ENCODE results near the gene ZSWIM6. TPM values are rescaled to one million over a fixed set of nuclear protein-coding genes. Genes with fewer than 3 reads are reported as not detected.

The ZSWIM6 gene
- total and polyA plus RNA-seq, 2 experiments from 2014 or later: 3.9 to 6.0 TPM

DNA sequence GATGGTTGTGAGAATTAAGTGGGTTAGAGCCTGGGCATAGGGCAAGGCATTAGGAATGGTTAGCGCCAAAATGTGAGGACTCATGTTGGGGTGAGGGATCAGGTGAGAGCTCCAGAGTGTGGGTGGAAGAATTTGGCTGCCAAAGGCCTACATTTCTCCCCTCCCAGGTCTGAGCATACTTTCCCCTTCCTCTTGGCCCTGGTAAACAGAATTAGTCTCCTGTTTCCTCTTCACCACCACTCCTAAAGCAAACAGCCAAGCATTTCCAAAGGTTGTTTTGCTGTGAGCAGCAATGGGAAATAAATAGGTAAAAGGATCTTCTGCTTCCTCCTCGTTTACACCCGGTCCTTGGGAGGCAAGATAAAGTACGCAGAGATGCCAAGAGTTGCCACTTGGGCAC lies 132.5 kb downstream of the ZSWIM6 start:
- H3K27ac Mint-ChIP-seq: peak overlapping the region; percentile 39; the same call in 1 of the 2 replicates
- no peak overlapping the region for H2AFZ ChIP-seq
- no peaks in the 10 kb centered on the region for H3F3A ChIP-seq (replicated peaks; ENCODE audit: low read depth)
- H3K4me2 ChIP-seq: no peak overlapping the region
- H3K9me2 ChIP-seq (ENCODE audit: insufficient read depth): no peaks in the 10 kb centered on the region
- H3K27ac ChIP-seq (ENCODE audit: low read depth): peak overlapping the region; percentile 67
- H3K4me3 ChIP-seq: no peak overlapping the region
- H3K36me3 ChIP-seq (ENCODE audit: insufficient read depth): no peaks in the 10 kb centered on the region
- no peaks in the 10 kb centered on the region; the same call in 1 of the 2 replicates for H4K20me1 ChIP-seq (replicated peaks; ENCODE audit: insufficient read depth)
- no peaks in the 10 kb centered on the region for H3K36me3 Mint-ChIP-seq (ENCODE audit: low read depth)
- no peak for TF ChIP-seq POLR2AphosphoS5 (IDR thresholded peaks at IDR 0.05; ENCODE audit: low read depth)
- TF ChIP-seq EZH2phosphoT487 (IDR thresholded peaks at IDR 0.05; ENCODE audit: unreplicated experiment): no peak
- TF ChIP-seq, protein P1, sequence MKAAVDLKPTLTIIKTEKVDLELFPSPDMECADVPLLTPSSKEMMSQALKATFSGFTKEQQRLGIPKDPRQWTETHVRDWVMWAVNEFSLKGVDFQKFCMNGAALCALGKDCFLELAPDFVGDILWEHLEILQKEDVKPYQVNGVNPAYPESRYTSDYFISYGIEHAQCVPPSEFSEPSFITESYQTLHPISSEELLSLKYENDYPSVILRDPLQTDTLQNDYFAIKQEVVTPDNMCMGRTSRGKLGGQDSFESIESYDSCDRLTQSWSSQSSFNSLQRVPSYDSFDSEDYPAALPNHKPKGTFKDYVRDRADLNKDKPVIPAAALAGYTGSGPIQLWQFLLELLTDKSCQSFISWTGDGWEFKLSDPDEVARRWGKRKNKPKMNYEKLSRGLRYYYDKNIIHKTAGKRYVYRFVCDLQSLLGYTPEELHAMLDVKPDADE (IDR thresholded peaks at IDR 0.05): no peak
- no peak for TF ChIP-seq ZNF114 (CRISPR knock-in tag; IDR thresholded peaks at IDR 0.05)
- TF ChIP-seq, protein P2, sequence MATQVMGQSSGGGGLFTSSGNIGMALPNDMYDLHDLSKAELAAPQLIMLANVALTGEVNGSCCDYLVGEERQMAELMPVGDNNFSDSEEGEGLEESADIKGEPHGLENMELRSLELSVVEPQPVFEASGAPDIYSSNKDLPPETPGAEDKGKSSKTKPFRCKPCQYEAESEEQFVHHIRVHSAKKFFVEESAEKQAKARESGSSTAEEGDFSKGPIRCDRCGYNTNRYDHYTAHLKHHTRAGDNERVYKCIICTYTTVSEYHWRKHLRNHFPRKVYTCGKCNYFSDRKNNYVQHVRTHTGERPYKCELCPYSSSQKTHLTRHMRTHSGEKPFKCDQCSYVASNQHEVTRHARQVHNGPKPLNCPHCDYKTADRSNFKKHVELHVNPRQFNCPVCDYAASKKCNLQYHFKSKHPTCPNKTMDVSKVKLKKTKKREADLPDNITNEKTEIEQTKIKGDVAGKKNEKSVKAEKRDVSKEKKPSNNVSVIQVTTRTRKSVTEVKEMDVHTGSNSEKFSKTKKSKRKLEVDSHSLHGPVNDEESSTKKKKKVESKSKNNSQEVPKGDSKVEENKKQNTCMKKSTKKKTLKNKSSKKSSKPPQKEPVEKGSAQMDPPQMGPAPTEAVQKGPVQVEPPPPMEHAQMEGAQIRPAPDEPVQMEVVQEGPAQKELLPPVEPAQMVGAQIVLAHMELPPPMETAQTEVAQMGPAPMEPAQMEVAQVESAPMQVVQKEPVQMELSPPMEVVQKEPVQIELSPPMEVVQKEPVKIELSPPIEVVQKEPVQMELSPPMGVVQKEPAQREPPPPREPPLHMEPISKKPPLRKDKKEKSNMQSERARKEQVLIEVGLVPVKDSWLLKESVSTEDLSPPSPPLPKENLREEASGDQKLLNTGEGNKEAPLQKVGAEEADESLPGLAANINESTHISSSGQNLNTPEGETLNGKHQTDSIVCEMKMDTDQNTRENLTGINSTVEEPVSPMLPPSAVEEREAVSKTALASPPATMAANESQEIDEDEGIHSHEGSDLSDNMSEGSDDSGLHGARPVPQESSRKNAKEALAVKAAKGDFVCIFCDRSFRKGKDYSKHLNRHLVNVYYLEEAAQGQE (IDR thresholded peaks at IDR 0.05; ENCODE audit: unreplicated experiment): no peak
- no peak for TF ChIP-seq ZNF331 (CRISPR knock-in tag; IDR thresholded peaks at IDR 0.05; ENCODE audit: low read depth)
- TF ChIP-seq EZH2 (IDR thresholded peaks at IDR 0.05; ENCODE audit: low read depth, unreplicated experiment): no peak
- TF ChIP-seq, protein P3, sequence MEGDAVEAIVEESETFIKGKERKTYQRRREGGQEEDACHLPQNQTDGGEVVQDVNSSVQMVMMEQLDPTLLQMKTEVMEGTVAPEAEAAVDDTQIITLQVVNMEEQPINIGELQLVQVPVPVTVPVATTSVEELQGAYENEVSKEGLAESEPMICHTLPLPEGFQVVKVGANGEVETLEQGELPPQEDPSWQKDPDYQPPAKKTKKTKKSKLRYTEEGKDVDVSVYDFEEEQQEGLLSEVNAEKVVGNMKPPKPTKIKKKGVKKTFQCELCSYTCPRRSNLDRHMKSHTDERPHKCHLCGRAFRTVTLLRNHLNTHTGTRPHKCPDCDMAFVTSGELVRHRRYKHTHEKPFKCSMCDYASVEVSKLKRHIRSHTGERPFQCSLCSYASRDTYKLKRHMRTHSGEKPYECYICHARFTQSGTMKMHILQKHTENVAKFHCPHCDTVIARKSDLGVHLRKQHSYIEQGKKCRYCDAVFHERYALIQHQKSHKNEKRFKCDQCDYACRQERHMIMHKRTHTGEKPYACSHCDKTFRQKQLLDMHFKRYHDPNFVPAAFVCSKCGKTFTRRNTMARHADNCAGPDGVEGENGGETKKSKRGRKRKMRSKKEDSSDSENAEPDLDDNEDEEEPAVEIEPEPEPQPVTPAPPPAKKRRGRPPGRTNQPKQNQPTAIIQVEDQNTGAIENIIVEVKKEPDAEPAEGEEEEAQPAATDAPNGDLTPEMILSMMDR (conservative IDR thresholded peaks at IDR 0.05; ENCODE audit: low read depth in 2 of 2): no peak
- no peak overlapping the region for H3K4me3 Mint-ChIP-seq
- no peaks in the 10 kb centered on the region for H3K9me3 Mint-ChIP-seq
- peaks cover 37% of the 10 kb centered on the region for H3K4me1 Mint-ChIP-seq
- no peaks in the 10 kb centered on the region for H3K27me3 Mint-ChIP-seq (ENCODE audit: insufficient read depth, low read depth, poor library complexity)
- no peaks in the 10 kb centered on the region for H3K27me3 ChIP-seq (ENCODE audit: insufficient read depth)
- H3K4me1 ChIP-seq (ENCODE audit: insufficient read depth): peaks cover 34% of the 10 kb centered on the region
- ATAC-seq (no peak), DNase-seq (ENCODE audit: low spot score) (no peak)
- H3K79me2 ChIP-seq (replicated peaks; ENCODE audit: insufficient read depth): peaks cover 17% of the 10 kb centered on the region; the same call in 1 of the 2 replicates

DNA sequence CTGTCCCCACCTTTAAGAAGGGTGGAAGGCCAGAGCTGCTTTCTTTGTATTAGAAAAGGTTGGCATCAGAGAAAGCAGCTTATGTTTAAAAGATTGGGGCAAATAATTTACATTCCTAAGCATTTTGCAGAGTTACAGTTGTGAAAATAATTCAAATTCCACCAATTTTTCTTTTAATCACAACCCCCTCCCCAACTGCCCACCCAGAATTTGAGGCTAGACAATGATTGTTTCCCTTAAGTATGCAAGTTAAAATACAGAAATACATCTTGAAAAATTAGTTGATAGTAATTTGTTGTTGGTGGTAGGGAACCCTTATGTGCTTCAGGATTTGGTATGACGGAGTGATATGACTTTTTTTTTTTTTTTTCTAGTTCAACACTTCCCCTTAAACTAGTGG lies 133.0 kb downstream of the ZSWIM6 start:
- peaks cover 37% of the 10 kb centered on the region for H3K4me1 Mint-ChIP-seq
- H3K79me2 ChIP-seq (replicated peaks; ENCODE audit: insufficient read depth): peaks cover 17% of the 10 kb centered on the region; the same call in 1 of the 2 replicates
- H3K27ac Mint-ChIP-seq: 0 out of 2 replicates have a peak overlapping the region, but pooled peaks have one; percentile 39
- no peak overlapping the region for H3K4me2 ChIP-seq
- no peaks in the 10 kb centered on the region for H3K27me3 ChIP-seq (ENCODE audit: insufficient read depth)
- H3K9me3 Mint-ChIP-seq: no peaks in the 10 kb centered on the region
- H3K36me3 ChIP-seq (ENCODE audit: insufficient read depth): no peaks in the 10 kb centered on the region
- H3F3A ChIP-seq (replicated peaks; ENCODE audit: low read depth): no peaks in the 10 kb centered on the region
- no peaks in the 10 kb centered on the region for H3K36me3 Mint-ChIP-seq (ENCODE audit: low read depth)
- peaks cover 34% of the 10 kb centered on the region for H3K4me1 ChIP-seq (ENCODE audit: insufficient read depth)
- H4K20me1 ChIP-seq (replicated peaks; ENCODE audit: insufficient read depth): no peaks in the 10 kb centered on the region; the same call in 1 of the 2 replicates
- ATAC-seq: no peak
- no peak overlapping the region for H3K4me3 Mint-ChIP-seq
- no peaks in the 10 kb centered on the region for H3K9me2 ChIP-seq (ENCODE audit: insufficient read depth)
- H3K4me3 ChIP-seq: no peak overlapping the region
- no peak overlapping the region for H2AFZ ChIP-seq
- H3K27ac ChIP-seq (ENCODE audit: low read depth): no peak overlapping the region
- DNase-seq (ENCODE audit: low spot score): no peak
- no peaks in the 10 kb centered on the region for H3K27me3 Mint-ChIP-seq (ENCODE audit: insufficient read depth, low read depth, poor library complexity)
- TF ChIP-seq, protein P4, sequence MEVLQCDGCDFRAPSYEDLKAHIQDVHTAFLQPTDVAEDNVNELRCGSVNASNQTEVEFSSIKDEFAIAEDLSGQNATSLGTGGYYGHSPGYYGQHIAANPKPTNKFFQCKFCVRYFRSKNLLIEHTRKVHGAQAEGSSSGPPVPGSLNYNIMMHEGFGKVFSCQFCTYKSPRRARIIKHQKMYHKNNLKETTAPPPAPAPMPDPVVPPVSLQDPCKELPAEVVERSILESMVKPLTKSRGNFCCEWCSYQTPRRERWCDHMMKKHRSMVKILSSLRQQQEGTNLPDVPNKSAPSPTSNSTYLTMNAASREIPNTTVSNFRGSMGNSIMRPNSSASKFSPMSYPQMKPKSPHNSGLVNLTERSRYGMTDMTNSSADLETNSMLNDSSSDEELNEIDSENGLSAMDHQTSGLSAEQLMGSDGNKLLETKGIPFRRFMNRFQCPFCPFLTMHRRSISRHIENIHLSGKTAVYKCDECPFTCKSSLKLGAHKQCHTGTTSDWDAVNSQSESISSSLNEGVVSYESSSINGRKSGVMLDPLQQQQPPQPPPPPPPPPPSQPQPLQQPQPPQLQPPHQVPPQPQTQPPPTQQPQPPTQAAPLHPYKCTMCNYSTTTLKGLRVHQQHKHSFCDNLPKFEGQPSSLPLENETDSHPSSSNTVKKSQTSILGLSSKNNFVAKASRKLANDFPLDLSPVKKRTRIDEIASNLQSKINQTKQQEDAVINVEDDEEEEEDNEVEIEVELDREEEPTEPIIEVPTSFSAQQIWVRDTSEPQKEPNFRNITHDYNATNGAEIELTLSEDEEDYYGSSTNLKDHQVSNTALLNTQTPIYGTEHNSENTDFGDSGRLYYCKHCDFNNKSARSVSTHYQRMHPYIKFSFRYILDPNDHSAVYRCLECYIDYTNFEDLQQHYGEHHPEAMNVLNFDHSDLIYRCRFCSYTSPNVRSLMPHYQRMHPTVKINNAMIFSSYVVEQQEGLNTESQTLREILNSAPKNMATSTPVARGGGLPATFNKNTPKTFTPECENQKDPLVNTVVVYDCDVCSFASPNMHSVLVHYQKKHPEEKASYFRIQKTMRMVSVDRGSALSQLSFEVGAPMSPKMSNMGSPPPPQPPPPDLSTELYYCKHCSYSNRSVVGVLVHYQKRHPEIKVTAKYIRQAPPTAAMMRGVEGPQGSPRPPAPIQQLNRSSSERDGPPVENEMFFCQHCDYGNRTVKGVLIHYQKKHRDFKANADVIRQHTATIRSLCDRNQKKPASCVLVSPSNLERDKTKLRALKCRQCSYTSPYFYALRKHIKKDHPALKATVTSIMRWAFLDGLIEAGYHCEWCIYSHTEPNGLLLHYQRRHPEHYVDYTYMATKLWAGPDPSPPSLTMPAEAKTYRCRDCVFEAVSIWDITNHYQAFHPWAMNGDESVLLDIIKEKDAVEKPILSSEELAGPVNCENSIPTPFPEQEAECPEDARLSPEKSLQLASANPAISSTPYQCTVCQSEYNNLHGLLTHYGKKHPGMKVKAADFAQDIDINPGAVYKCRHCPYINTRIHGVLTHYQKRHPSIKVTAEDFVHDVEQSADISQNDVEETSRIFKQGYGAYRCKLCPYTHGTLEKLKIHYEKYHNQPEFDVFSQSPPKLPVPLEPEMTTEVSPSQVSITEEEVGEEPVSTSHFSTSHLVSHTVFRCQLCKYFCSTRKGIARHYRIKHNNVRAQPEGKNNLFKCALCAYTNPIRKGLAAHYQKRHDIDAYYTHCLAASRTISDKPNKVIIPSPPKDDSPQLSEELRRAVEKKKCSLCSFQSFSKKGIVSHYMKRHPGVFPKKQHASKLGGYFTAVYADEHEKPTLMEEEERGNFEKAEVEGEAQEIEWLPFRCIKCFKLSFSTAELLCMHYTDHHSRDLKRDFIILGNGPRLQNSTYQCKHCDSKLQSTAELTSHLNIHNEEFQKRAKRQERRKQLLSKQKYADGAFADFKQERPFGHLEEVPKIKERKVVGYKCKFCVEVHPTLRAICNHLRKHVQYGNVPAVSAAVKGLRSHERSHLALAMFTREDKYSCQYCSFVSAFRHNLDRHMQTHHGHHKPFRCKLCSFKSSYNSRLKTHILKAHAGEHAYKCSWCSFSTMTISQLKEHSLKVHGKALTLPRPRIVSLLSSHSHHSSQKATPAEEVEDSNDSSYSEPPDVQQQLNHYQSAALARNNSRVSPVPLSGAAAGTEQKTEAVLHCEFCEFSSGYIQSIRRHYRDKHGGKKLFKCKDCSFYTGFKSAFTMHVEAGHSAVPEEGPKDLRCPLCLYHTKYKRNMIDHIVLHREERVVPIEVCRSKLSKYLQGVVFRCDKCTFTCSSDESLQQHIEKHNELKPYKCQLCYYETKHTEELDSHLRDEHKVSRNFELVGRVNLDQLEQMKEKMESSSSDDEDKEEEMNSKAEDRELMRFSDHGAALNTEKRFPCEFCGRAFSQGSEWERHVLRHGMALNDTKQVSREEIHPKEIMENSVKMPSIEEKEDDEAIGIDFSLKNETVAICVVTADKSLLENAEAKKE (CRISPR knock-in tag; IDR thresholded peaks at IDR 0.05): no peak
- TF ChIP-seq NANOG (IDR thresholded peaks at IDR 0.05; ENCODE audit: borderline replicate concordance): no peak

Measured in GM23338 (cell line).